Fibroblast of skin of abdomen (primary cell): Measurements from ENCODE around the gene DKK3.
A peak's percentile ranks its signal among the peaks of the same experiment; 100 is the strongest.

Source experiments
- DNase-seq: peaks from one replicate; pipeline ENCODE4 v3.0.0-alpha.2; 2013

DKK3 gene

DNA sequence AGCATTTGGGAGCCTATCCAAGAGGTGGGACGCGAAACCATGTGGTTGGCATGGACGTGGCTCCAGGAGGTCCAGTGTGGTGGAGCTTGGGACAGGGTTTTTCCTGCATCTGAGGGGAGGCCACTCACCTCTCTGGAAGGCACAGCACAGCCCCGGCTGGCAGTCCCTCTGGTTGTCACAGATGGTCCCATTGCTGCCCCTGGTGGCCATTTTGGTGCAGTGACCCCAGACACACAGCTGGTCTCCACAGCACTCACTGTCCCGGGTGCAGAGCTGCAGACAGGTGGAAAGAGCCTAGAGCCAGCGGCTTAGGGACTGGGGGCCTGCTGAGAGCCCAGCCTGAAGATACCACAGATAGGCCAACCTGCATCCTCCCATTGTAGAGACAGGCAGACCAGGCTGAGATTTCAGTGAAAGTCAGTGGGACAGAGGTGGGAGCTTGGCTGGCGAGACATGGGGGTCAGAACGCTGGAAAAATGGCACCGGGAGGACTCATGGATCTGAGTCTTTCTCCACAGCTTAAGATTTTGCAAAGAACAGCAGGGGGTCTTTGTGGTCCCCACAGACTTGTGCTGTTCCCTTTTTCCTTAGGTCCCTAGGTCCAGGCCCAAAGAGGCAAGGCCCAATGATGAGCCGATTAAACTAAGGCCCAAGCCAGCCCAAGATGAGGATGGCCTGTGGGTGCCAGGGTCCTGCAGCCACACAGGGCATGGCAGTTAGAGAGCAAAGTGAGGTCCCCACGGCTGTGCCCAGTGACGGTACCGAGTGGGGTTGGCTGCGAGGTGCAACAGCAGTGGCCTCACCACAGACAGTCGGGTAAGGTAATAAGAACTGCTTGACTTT lies 41.4 kb downstream of the DKK3 start:
- DNase-seq, result peak; percentile 46

DNA sequence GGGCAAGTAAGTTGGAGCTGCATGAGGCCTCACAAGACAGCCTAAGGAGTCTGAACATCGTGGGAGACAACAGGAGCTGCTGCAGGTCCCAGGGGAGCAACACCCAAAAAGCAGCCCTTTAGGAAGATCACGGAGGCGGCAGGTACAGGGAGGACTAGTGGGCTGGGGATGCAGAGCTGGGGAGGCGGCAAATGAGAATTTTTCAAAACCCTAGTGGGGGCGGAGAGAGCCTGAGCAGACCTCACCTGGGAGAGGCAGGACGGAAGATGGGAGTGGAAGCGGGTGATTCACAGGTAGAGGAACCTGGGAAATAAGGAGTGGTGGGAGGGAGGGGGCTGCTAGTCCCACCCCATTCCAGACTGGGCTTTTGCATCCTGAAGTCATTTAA lies 42.1 kb downstream of the DKK3 start:
- DNase-seq, result no peak

DNA sequence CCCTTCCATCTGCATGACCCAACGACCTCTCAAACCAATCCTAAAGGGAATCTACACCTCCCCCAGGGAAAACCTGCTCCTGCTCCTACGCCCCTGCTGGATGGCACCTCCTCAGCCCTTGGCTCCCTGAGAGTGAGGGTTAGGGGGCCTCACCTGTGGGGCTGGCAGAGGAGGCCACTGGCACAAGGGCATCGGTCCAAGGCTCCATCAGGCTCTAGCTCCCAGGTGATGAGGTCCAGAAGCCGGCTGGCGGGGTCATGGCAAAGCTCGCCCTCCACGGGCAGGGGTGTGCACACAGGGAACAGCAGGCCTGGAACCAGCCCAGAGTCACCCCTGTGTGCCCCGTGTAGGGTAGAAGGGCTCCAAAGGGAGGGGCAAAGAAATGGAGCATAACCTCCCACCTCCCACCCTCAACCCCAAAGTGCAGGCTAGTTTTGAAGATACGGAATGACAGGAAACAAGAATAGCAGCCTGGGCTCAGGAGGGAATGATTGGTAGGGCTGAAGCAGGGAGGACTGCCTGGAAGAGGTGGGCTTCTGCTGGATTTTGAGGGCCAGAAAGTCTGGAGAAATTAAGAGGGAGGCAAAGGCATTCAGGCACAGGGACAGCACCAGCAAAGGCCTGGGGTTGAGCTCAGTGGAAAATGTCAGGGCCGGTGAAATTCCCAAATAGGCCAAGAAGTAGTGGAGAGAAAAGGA lies 42.6 kb downstream of the DKK3 start:
- DNase-seq, result no peak

DNA sequence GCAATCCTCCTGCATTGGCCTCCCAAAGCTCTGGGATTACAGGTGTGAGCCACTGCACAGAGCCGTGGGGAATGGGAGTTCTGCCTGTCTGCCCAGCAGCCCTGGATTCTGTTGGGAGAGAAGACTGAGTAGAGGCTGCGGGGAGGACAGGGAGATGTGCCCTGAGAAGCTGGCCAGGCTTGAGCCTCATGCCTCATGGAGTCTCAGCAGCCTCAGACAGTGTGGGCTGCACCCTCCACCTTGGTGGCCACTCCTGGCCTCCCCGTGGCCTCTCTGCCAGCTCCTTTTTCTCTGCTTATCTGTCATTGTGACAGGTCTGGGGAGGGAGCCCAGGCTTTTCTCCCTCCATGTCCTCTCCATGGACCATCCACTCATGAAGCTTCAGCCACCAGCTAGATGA lies 43.2 kb downstream of the DKK3 start:
- DNase-seq, result no peak

DNA sequence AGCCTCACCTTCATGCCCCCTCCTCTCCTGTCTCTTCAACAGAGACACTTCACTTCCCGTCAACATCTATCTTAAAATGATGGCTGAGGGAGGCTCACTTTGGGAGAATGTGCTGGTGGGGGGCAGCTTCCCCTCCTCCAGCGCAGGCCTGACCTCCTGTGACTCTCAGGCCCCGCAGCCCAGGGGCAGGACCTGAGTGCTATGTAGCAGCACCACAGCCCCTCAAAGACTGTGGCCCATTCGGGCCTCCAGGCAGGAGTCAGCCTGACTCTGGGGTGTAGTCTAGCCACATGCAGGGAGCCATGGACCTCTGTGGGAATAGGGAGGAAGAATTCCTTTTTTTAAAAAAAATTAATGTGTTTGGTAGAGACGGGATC lies 43.7 kb downstream of the DKK3 start:
- DNase-seq, result no peak

DNA sequence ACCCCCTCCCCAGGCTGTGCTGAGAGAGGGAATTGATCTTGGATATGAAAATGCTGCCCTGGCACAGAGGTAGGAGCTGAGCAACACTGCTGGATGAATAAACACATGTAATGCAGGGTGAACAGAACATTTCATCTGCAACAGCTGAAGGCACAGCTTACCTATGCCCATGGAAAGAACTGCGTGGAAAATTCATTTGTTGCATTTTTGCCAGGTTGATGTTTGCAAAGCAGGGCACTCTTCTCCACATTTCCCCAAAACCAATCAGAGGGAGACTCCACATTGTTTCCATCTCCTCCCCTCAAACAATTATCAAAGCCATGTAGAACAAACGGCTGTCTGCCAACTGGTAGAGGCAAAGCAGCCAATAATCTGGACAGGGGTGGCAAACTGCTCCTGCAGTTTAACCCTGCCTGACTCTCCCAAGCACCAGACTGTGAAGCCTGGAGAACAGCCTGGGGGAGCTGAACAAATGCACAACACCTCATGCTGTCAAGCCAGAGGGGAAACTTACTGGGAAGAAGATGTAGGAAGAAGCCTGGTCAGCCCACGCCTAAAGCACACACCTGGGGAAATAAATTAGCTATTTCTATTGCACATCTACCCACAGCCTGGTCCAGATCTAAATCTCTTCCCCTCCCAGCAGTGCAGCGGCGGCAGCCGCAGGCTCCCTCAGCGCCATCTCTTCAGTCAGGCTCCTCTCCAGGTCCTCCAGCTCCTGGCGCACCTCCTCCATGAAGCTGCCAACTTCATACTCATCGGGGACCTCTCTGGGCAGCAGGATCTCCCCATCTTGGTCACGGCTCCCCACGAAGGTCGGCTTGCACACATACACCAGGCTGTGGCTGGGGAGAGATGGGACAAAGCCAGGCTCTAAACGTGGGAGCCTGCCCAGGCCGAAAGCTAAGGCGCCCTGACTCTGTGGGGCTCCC lies 44.3 kb downstream of the DKK3 start:
- DNase-seq, result no peak

DNA sequence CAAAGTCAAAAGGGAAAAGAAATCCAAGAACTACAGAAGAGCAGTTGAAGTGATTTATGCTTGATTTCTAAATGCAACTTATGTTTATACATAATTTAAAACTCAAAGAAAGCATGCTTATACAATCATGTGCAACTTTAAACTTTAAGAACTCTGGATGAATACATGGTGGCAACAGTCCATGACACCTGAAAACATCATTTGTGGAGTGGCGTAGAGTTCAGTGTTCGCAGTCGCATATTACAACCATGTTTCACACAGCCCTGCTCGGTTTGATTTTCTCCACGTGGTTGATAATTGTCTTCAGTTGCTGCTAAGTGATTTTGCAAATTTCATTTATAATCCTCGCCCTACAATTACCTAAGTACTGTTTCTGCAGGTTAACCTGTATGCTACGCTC lies 45.4 kb downstream of the DKK3 start:
- no peak for DNase-seq

DNA sequence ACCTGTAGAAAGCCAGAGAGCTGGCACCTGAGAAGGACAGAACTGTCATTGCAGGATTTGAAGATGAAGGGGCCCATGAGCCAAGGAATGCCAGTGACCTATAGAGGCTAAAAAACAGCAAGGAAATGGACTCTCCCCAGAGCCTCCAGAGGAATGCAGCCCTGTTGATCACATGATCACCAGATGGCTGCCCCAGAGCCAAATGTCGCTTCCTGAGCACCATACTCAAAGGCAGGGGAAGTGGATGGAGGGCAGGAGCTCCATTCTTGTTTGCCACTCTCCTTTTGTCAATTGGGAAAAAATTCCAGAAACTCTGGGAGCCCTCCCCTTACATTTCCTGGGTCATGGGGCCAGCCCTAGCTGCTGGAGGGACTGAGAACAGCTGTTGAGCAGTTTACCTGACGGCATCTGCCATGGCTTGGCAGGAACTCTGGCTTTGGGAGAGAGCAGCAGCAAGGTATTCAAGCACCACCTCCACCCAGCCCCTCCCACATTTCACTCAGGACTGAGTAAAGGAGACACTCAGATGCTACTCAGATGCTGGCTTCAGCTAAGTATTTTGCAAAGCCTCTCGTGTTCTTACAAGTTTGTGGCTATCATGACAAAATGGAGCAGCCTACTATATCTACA lies 46.9 kb downstream of the DKK3 start:
- no peak for DNase-seq

DNA sequence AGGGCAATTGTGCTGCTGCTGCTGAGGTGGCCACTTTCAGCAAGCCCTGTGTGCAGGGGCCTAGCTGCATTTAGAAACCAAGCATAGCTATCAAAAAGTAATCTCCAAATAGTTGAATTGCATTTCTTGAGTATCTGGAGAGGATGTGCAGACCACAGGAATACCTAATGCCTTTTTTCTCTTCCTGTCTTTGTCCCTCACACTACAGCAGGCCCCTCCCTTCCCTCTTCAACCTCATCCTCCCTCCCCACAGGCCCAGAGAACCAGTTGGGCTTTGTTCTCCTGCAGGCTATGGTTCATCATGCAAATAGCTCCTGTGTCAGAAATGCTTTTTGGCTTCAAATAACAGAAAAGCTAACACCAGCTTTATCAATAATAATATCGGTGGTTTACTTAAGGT lies 47.7 kb downstream of the DKK3 start:
- peak; percentile 36 for DNase-seq

DNA sequence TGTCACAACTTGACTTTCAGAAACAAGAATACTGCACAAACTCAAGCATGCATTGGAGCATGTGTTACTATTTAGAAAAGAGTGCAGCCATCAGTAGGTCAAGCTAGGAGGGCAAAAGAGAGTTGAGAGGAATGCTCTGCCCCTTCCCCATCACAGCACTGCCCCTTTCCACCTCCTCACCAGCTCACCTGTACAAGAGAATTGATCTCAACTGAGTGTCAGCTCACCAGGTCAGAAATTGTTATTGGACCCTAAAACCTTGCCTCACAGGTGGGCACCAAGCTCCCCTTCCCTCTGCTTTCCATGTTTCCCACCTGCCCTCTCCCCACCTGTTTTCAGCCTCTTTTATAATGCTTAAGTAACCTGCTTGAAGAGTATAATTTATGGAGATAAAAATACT lies 48.8 kb downstream of the DKK3 start:
- DNase-seq, result no peak

DNA sequence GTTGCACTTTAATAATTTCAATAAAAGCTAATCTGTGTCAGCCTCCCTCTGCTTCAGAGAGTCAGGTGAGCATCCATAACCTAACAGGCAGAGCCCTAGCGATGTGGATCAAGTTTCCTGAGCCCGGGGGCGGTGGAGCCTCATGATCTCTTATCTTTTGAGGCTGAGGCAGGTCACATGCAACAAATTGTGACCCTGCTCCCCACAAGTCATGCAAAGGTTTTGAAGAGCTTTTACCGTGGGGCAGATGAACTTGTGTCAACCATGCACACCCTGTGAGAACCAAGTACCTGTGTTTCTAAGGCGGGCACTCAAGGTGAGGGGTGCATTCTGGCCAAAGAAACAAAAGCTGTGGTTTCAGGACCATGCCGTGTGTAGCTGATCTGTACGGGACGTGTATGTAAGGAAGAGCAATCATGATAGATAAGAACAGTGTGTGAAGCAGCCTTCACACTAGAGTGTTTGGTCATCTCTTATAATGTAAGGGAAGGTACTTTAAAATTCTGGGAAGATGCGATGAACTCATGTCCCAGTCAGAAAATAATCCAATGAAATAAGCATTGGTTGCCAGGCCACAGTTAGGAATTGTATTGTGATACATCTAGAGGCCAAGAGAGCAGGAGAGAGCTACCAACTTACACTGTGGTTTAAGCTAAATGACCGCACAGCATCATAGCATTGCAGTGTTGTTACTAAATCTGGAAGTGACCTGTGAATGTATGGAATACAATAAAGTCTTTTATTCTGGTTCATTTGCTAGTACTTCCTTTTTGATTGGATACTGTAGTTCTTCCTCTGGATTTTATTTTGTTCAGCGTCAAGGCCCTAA lies 49.8 kb downstream of the DKK3 start:
- no peak for DNase-seq

DNA sequence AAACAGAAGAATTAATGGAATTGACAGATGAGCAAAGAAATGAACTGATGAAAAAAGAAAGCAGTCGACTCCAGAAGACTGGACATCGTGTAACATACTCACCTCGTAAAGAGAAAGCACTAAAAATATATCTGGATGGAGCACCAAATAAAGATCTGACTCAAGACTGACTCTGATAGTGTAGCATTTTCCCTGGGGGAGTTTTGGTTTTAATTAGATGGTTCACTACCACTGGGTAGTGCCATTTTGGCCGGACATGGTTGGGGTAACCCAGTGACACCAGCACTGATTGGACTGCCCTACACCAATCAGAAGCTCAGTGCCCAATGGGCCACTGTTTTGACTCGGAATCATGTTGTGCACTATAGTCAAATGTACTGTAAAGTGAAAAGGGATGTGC lies 52.4 kb downstream of the DKK3 start:
- no peak for DNase-seq

DNA sequence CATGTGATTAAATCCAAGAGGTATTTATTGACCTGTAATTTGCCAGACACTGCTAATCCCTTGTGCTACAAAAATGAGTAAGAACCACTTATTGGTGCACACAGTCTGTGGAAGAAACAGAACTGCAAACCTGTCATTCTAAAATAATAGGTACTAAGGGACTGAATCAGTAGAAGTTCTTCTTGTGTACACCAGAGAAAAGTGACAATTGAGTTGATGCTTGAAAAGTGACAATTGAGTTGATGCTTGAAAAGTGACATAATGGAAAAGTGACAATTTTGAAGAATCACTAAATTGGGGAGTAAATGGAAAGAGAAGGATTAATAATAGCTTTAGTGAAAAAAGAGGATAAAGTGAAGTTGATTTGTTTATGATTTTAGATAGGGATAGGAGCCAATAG lies 56.4 kb downstream of the DKK3 start:
- no peak for DNase-seq

DNA sequence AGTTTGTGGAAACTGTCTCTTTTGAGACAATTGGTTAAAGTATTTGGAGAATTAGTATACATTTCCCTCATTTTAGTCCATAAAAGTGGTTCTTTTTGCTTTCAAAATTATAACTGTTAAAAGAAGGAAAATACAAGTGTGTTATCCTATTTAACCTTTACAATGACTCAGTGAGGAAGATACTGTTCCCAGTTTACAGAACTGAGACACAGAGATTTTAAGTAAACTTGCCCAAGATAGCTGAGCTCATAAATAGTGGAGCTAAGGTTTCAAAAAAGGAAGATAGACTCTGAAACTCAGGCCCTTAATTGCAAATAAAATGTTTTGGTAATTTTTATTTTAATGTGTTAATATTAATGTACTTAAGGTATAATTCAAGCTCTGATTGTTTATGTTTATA lies 58.9 kb downstream of the DKK3 start:
- no peak for DNase-seq

DNA sequence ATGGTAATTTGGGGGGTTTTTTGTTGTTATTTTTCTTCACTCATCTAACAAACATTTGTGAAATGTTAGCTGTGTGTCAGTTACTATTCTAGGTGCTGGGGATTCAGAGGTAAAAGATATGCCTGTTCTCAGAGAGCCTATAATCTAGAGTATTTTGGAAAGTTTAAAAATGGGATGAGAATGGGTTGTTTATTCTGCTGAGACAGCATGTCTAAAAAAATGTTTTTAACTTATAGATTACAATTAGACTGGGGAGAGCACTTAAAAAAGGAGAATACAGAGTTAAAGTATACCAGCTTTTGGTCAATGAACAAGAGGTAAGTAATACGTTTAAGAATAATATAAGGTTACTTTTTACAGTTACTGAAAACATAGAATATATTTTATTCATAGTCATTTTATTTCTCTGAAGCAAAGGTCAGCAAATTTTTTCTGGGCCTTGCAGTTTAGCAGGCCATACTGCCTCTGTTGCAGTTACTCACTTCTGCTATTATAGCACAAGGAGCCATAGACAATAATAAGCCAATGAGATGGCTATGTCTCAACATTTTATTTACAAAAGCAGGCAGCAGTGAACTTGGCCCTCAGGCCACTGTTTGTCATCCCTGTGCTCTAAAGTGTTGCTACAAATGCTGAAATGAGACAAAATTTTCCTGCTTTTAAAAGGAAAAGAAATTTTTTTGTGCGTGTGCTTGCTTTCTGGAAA lies 60.0 kb downstream of the DKK3 start:
- no peak for DNase-seq

DNA sequence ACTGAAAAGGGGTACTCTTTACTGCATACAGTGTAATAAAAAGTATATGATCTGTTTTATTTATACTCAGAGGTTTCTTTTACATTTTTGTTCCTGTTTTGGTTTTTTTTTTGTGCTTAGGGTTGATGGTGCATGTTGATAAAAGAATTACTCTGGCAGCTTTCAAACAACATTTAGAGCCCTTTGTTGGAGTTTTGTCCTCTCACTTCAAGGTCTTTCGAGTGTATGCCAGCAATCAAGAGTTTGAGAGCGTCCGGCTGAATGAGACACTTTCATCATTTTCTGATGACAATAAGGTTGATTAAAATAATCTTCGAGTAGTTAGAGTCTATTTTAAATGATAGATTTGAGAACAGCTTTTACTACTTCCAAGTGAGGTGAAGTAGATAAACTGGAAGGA lies 60.6 kb downstream of the DKK3 start:
- no peak for DNase-seq

DNA sequence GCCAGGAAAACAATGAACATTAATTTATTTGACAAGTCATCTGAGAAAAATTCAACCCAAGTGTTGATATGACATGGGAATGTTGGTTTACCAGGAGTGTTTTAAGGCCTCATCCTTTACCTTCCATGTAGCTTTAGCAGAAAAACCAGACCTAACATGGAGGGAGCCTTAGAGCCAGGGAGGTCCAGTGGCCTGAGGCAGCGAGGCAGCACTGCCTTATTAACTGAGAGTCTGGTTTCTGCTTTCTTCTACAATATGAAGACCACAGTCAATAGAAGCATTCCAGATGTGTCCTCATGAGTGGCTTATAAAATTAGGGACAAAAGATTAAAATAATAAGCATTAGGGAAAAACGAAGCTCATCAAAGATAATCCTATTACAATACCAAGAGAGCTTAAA lies 61.5 kb downstream of the DKK3 start:
- no peak for DNase-seq

DNA sequence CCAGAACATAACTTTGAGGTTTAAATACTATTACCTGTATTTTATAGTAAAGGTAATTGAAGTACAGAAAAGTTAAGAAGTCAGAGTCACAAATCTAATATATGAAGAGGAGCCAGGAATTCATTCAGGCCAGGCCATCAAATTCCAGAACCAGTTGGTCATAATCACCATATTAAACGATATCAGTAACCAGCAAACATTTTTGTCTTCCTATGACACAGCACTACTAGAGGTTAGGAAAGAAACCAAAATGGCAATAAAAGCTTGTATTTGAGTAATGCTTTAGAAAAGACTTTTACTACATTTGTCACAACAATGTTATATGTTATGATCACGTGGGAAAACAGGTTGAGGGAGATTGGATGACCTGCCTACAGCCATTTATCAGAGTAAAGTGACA lies 62.2 kb downstream of the DKK3 start:
- peak; percentile 55 for DNase-seq

DNA sequence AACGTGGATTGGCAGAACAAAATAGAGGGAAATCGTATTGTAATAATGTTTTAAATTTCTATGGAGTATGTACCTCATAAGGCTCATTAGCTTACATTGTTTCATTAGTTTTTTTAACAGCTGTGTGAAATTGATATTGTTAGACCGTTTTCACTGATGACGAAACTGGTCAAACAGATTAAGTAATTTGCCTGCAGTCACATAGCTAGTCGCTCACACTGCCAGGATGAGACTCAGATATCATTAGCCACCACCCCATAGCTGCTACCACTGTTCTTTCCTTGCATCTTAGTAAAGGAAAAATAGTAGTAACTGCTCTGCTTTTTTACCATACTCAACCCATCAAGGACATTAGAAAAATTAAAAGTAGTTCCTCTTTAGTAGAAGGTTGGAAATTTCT lies 64.0 kb downstream of the DKK3 start:
- no peak for DNase-seq

DNA sequence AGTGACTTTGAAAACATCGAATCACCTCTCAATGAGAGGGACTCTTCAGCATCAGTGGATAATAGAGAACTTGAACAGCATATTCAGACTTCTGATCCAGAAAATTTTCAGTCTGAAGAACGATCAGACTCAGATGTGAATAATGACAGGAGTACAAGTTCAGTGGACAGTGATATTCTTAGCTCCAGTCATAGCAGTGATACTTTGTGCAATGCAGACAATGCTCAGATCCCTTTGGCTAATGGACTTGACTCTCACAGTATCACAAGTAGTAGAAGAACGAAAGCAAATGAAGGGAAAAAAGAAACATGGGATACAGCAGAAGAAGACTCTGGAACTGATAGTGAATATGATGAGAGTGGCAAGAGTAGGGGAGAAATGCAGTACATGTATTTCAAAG lies 65.8 kb downstream of the DKK3 start:
- DNase-seq, result no peak

DNA sequence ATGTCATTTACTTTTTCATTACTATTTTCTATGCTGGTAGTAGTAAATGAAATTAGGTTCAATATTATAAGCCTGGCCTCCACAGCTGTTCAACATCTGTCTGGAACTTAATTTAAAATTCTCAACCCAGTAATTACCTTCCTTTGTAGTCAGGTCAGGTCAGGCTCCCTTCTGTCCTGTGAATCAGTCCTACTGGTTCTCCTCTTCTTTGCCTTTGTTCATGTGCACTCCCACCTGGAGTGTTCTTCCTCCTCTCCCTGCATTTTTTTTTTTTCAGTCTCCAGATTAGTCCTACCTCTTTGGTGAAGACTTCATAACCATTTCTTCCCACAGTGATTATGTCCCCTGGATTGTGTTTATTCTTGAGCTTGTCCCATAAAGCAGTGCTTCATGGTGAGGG lies 67.9 kb downstream of the DKK3 start:
- DNase-seq, result no peak
